ENCODE measurements around the gene COL6A3.
"Not testable (repeated sequence)": the region's sequence is repeated elsewhere in the genome, so short reads cannot be mapped to it uniquely, and the experiment has no call there.

Gene COL6A3

GRCh38 chr2:237315170-237315828, 98.7 kb downstream of the COL6A3 start:
- no peak for DNase-seq (ENCODE audit: low read depth in 2 of 2)

GRCh38 chr2:237314681-237315080, 99.3 kb downstream of the COL6A3 start:
- no peak for DNase-seq (ENCODE audit: low read depth in 2 of 2)

GRCh38 chr2:237314198-237314597, 99.8 kb downstream of the COL6A3 start:
- DNase-seq (ENCODE audit: low read depth in 2 of 2) = no peak

- no peak for DNase-seq (ENCODE audit: low read depth in 2 of 2)
These were observed 101.8 kb downstream of the COL6A3 start for GRCh38 chr2:237312021-237312755.

- no peak for DNase-seq (ENCODE audit: low read depth in 2 of 2)
These were observed 103.3 kb downstream of the COL6A3 start for GRCh38 chr2:237310515-237311114.

GRCh38 chr2:237309416-237309815, 104.5 kb downstream of the COL6A3 start:
- no peak for DNase-seq (ENCODE audit: low read depth in 2 of 2)

- no peak for DNase-seq (ENCODE audit: low read depth in 2 of 2)
These were observed 105.0 kb downstream of the COL6A3 start for GRCh38 chr2:237309011-237309410.

GRCh38 chr2:237307474-237307873, 106.5 kb downstream of the COL6A3 start:
- no peak for DNase-seq (ENCODE audit: low read depth in 2 of 2)

GRCh38 chr2:237306787-237307170, 107.2 kb downstream of the COL6A3 start:
- no peak for DNase-seq (ENCODE audit: low read depth in 2 of 2)

- DNase-seq (ENCODE audit: low read depth in 2 of 2) = no peak
These were observed 107.7 kb downstream of the COL6A3 start for GRCh38 chr2:237306083-237306786.

- no peak for DNase-seq (ENCODE audit: low read depth in 2 of 2)
These were observed 108.4 kb downstream of the COL6A3 start for GRCh38 chr2:237305579-237305978.

GRCh38 chr2:237304763-237305514, 109.0 kb downstream of the COL6A3 start:
- DNase-seq (ENCODE audit: low read depth in 2 of 2) = no peak

- DNase-seq (ENCODE audit: low read depth in 2 of 2) = not testable (repeated sequence)
These were observed 110.7 kb downstream of the COL6A3 start for GRCh38 chr2:237303244-237303643.

- no peak for DNase-seq (ENCODE audit: low read depth in 2 of 2)
These were observed 112.4 kb downstream of the COL6A3 start for GRCh38 chr2:237301595-237301994.

- no peak for DNase-seq (ENCODE audit: low read depth in 2 of 2)
These were observed 113.2 kb downstream of the COL6A3 start for GRCh38 chr2:237300739-237301138.

- DNase-seq (ENCODE audit: low read depth in 2 of 2) = no peak
These were observed 114.1 kb downstream of the COL6A3 start for GRCh38 chr2:237299906-237300305.

GRCh38 chr2:237298151-237299118, 115.5 kb downstream of the COL6A3 start:
- no peak for DNase-seq (ENCODE audit: low read depth in 2 of 2)

- DNase-seq (ENCODE audit: low read depth in 2 of 2) = no peak
These were observed 116.4 kb downstream of the COL6A3 start for GRCh38 chr2:237297421-237298150.

GRCh38 chr2:237296756-237297155, 117.2 kb downstream of the COL6A3 start:
- DNase-seq (ENCODE audit: low read depth in 2 of 2) = no peak
